B cell (primary cell): ENCODE measurements around the gene RAPGEF5. TPM values are rescaled to one million over a fixed set of nuclear protein-coding genes. Genes with fewer than 3 reads are reported as not detected.

Experiments used
- ATAC-seq: fragments of 200-7000 bp; cut with Tn5 transposase; one replicate; pipeline ENCODE4 v1.10.0; 2021; ENCODE audit warnings: low read depth, mild to moderate bottlenecking, moderate number of reproducible peaks, moderate library complexity
- CTCF ChIA-PET: fragments of 350-600 bp; sonication (Branson Sonifier 250); formaldehyde crosslinking; loops from one replicate; lab custom pipeline; 2021; ENCODE audit warnings: antibody characterized with exemption, inconsistent platforms; lab: Charles Lee
- POLR2A ChIA-PET: fragments of 350-600 bp; sonication (Branson Sonifier 250); formaldehyde crosslinking; loops from one replicate; lab custom pipeline; 2021; ENCODE audit warnings: antibody characterized with exemption; lab: Charles Lee
- DNase-seq: peaks from one replicate; pipeline ENCODE4 v3.0.0; 2013
- H2AFZ ChIP-seq: 2 replicates; pipeline ENCODE4 v1.6.1; 2012; ENCODE audit warnings: mild to moderate bottlenecking, low read depth, low read length; ENCODE audit not compliant: insufficient read depth, poor library complexity, severe bottlenecking
- H3K27ac ChIP-seq, 2 donors: 1 replicate in 1 of 2; 2 replicates in 1 of 2; pipeline ENCODE4 v1.5.1; 2012 to 2013; ENCODE audit warnings: low read length in 2 of 2, mild to moderate bottlenecking in 2 of 2, moderate library complexity in 1 of 2
- H3K27me3 ChIP-seq, 4 experiments: fragments of 200-600 bp in 1 of 4; sonication (generic) in 1 of 4; replicated peaks in 1 of 4; 1 replicate in 2 of 4; 2 replicates in 2 of 4; pipeline versions ENCODE4 v1.6.1 to v1.7.0; 2013 to 2016; ENCODE audit warnings: low read length in 3 of 4, mild to moderate bottlenecking in 2 of 4, mixed read lengths in 1 of 4, moderate library complexity in 1 of 4; ENCODE audit not compliant: insufficient read depth in 4 of 4, control insufficient read depth in 3 of 4; ENCODE audit errors: control extremely low read depth in 1 of 4
- H3K36me3 ChIP-seq, 2 experiments: replicated peaks in 1 of 2; 1 replicate in 1 of 2; 2 replicates in 1 of 2; pipeline versions ENCODE4 v1.6.1 to v1.7.1; 2013; ENCODE audit warnings: low read length in 1 of 2; ENCODE audit not compliant: insufficient read depth in 2 of 2, control insufficient read depth in 1 of 2; ENCODE audit errors: control extremely low read depth in 1 of 2, extremely low read depth in 1 of 2
- H3K4me1 ChIP-seq, 2 donors: fragments of 200-600 bp in 1 of 2; sonication (generic) in 1 of 2; 1 replicate in 1 of 2; 2 replicates in 1 of 2; pipeline versions ENCODE4 v1.5.1 to v1.6.1; 2013 to 2017; ENCODE audit warnings: low read length in 2 of 2; ENCODE audit not compliant: control insufficient read depth in 2 of 2, insufficient read depth in 2 of 2
- H3K4me2 ChIP-seq: replicated peaks from 2 replicates; pipeline ENCODE3; 2012; ENCODE audit warnings: mild to moderate bottlenecking, low read depth, low read length; ENCODE audit not compliant: poor library complexity, severe bottlenecking
- H3K4me3 ChIP-seq, 5 experiments: fragments of 200-600 bp in 1 of 5; sonication (generic) in 1 of 5; 1 replicate in 3 of 5; 2 replicates in 2 of 5; pipeline versions ENCODE4 v1.5.1 to v1.7.0; 2011 to 2016; ENCODE audit warnings: low read length in 4 of 5, mild to moderate bottlenecking in 4 of 5, low read depth in 2 of 5, control low read depth in 1 of 5, moderate library complexity in 1 of 5; ENCODE audit not compliant: insufficient read depth in 1 of 5; ENCODE audit errors: control extremely low read depth in 1 of 5, extremely low read depth in 1 of 5
- H3K79me2 ChIP-seq: fragments of 200-600 bp; sonication (generic); one replicate; pipeline ENCODE4 v1.6.0; 2016; ENCODE audit warnings: low read length; ENCODE audit not compliant: control insufficient read depth, insufficient read depth
- H3K9ac ChIP-seq: fragments of 200-600 bp; sonication (generic); 2 replicates; pipeline ENCODE4 v1.6.1; 2017; ENCODE audit warnings: mild to moderate bottlenecking, low read length, moderate library complexity
- H3K9me3 ChIP-seq, 3 donors: one replicate each; pipeline versions ENCODE4 v1.6.1 to v1.7.1; 2013; ENCODE audit warnings: low read length in 2 of 3; ENCODE audit not compliant: control insufficient read depth in 2 of 3, insufficient read depth in 1 of 3; ENCODE audit errors: control extremely low read depth in 1 of 3
- H4K20me1 ChIP-seq: 2 replicates; pipeline ENCODE4 v1.6.0; 2012; ENCODE audit warnings: mild to moderate bottlenecking, low read length; ENCODE audit not compliant: insufficient read depth, control insufficient read depth, poor library complexity, severe bottlenecking
- H3K27ac Mint-ChIP-seq: one replicate; pipeline ENCODE4 v1.8.0; 2021; ENCODE audit warnings: mixed read lengths
- H3K27me3 Mint-ChIP-seq: one replicate; pipeline ENCODE4 v1.8.0; 2021; ENCODE audit warnings: mixed read lengths
- H3K4me1 Mint-ChIP-seq: one replicate; pipeline ENCODE4 v1.8.0; 2021; ENCODE audit warnings: mixed read lengths
- H3K4me3 Mint-ChIP-seq: one replicate; pipeline ENCODE4 v1.8.0; 2021; ENCODE audit warnings: mixed read lengths
- H3K9me3 Mint-ChIP-seq: one replicate; pipeline ENCODE4 v1.8.0; 2022; ENCODE audit warnings: mixed read lengths; ENCODE audit not compliant: insufficient read depth
- EZH2 ChIP-seq: IDR thresholded peaks from 2 replicates; pipeline ENCODE4 v1.6.1; 2012; ENCODE audit warnings: borderline replicate concordance, low read depth, mild to moderate bottlenecking, moderate library complexity, low read length; ENCODE audit not compliant: insufficient read depth, poor library complexity, severe bottlenecking
- WGBS: methylation state at CpG from one replicate; pipeline ENCODE4 v1.1.5; 2013; ENCODE audit warnings: missing lambda C conversion rate; ENCODE audit not compliant: insufficient coverage; 5-methylcytosine and 5-hydroxymethylcytosine counted together
- intact Hi-C: fragments of 100-400 bp; cut with micrococcal nuclease; formaldehyde crosslinking; loops from one replicate; pipeline ENCODE4 v1.10.0; 2022
- polyA plus RNA-seq: library from polyadenylated mRNA; depleted of rRNA; stranded (reverse); fragments of >200 nt; gene quantifications from 2 replicates; pipeline ENCODE4 v1.2.3, GENCODE V29; 2012
- total RNA-seq, 2 donors: library from RNA; stranded (reverse); fragments of 120-200 nt in 1 of 2; gene quantifications; 1 replicate in 1 of 2; 2 replicates in 1 of 2; pipeline versions ENCODE4 v1.2.3 to v1.2.4, GENCODE V29; 2013 to 2022
- TF ChIP-seq, protein P1 (sequence below): fragments of 200-600 bp; IDR thresholded peaks from one replicate; pipeline ENCODE4 v1.8.0; 2022; ENCODE audit warnings: antibody characterized with exemption, mild to moderate bottlenecking

The RAPGEF5 gene
- total and polyA plus RNA-seq, 2 donors (not counting 1 experiment from before 2014, with no cell fraction given) = 1.5 to 37.6 TPM

GRCh38 chr7:22268884-22269421 lies 88.0 kb downstream of the RAPGEF5 start:
- Histone ChIP-seq H3K4me3 (no peak overlapping the region), H4K20me1 (no peaks in the 10 kb centered on the region), H3K9ac (no peak overlapping the region), H3K4me2 (no peak overlapping the region), H3K27ac (no peak overlapping the region), H2AFZ (no peak overlapping the region), H3K36me3 (peaks cover 0 to 1% of the 10 kb centered on the region in 2 experiments), H3K9me3 (no peaks in the 10 kb centered on the region), H3K4me1 (no peaks in the 10 kb centered on the region), H3K27me3 (no peaks in the 10 kb centered on the region), H3K79me2 (no peaks in the 10 kb centered on the region)
- ChIA-PET CTCF (interaction anchor here (0.7 kb wide), 1 partner anchor 818 kb away, joined by 3 read pairs; no protein-coding TSS in a partner anchor), POLR2A (no interaction called here)
- no peak for ATAC-seq
- DNase-seq = no peak
- no peak for TF ChIP-seq EZH2
- TF ChIP-seq, protein P1, sequence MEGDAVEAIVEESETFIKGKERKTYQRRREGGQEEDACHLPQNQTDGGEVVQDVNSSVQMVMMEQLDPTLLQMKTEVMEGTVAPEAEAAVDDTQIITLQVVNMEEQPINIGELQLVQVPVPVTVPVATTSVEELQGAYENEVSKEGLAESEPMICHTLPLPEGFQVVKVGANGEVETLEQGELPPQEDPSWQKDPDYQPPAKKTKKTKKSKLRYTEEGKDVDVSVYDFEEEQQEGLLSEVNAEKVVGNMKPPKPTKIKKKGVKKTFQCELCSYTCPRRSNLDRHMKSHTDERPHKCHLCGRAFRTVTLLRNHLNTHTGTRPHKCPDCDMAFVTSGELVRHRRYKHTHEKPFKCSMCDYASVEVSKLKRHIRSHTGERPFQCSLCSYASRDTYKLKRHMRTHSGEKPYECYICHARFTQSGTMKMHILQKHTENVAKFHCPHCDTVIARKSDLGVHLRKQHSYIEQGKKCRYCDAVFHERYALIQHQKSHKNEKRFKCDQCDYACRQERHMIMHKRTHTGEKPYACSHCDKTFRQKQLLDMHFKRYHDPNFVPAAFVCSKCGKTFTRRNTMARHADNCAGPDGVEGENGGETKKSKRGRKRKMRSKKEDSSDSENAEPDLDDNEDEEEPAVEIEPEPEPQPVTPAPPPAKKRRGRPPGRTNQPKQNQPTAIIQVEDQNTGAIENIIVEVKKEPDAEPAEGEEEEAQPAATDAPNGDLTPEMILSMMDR = no peak
- intact Hi-C loops = no loop called here
- Mint-ChIP-seq H3K27ac (no peak overlapping the region), H3K27me3 (no peaks in the 10 kb centered on the region), H3K4me1 (no peaks in the 10 kb centered on the region), H3K4me3 (no peak overlapping the region), H3K9me3 (no peaks in the 10 kb centered on the region)
- WGBS = no CpG with 5 or more reads among the region's 6 CpGs

- Histone ChIP-seq H3K4me3 (no peak overlapping the region), H2AFZ (no peak overlapping the region), H3K27ac (no peak overlapping the region), H3K4me1 (no peaks in the 10 kb centered on the region), H3K79me2 (no peaks in the 10 kb centered on the region), H3K4me2 (no peak overlapping the region), H3K9me3 (no peaks in the 10 kb centered on the region), H3K36me3 (peaks cover 0 to 1% of the 10 kb centered on the region in 2 experiments), H3K27me3 (no peaks in the 10 kb centered on the region), H3K9ac (no peak overlapping the region), H4K20me1 (no peaks in the 10 kb centered on the region)
- ATAC-seq = no peak
- Mint-ChIP-seq H3K4me3 (no peak overlapping the region), H3K9me3 (no peaks in the 10 kb centered on the region), H3K27me3 (no peaks in the 10 kb centered on the region), H3K4me1 (no peaks in the 10 kb centered on the region), H3K27ac (no peak overlapping the region)
- WGBS = no CpG with 5 or more reads among the region's 4 CpGs
- CTCF ChIA-PET = no interaction called here
- TF ChIP-seq, protein P1 = no peak
- no peak for TF ChIP-seq EZH2
- POLR2A ChIA-PET = no interaction called here
- no peak for DNase-seq
- intact Hi-C loops = no loop called here
Observed at GRCh38 chr7:22267930-22268615, 88.9 kb downstream of the RAPGEF5 start.
